ENCODE data around the gene TREM2.

Gene TREM2

DNA sequence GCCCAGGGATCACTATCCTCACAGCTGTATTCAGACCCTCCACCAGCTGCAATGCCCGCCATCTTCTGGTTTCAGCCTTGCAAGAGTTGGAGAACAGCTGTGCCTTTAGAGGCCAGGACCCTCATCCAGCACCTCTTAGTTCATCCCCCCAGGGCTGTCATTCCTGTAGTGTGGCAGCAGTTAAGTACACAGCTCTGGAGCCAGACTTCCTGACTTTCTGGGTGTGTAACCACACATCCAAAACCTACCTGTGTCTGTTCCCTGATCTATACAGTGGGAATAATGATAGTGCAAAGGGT, 452 bp upstream of the TREM2 start:
- ATAC-seq = no peak
- TF ChIP-seq ZC3H10 (CRISPR knock-in tag; IDR thresholded peaks at IDR 0.05) = no peak
- TF ChIP-seq CREB5 (CRISPR knock-in tag; IDR thresholded peaks at IDR 0.05; ENCODE audit: low read depth) = no peak
- TF ChIP-seq TCF4 (CRISPR knock-in tag; IDR thresholded peaks at IDR 0.05; ENCODE audit: borderline replicate concordance) = no peak
- no peak for TF ChIP-seq ISL1 (CRISPR knock-in tag; IDR thresholded peaks at IDR 0.05)
- no peak for TF ChIP-seq ZFP30 (CRISPR knock-in tag; IDR thresholded peaks at IDR 0.05)
- TF ChIP-seq CSDC2 (CRISPR knock-in tag; IDR thresholded peaks at IDR 0.05) = no peak
- TF ChIP-seq ESRRG (CRISPR knock-in tag; IDR thresholded peaks at IDR 0.05) = no peak
- TF ChIP-seq PPARA (CRISPR knock-in tag; IDR thresholded peaks at IDR 0.05; ENCODE audit: borderline replicate concordance) = no peak
- TF ChIP-seq POU6F1 (CRISPR knock-in tag; IDR thresholded peaks at IDR 0.05; ENCODE audit: borderline replicate concordance, low read depth) = no peak

- no peak for TF ChIP-seq RARB (CRISPR knock-in tag; IDR thresholded peaks at IDR 0.05)
- no peak for TF ChIP-seq ZNF8 (CRISPR knock-in tag; IDR thresholded peaks at IDR 0.05)
- no peak for TF ChIP-seq TOX (CRISPR knock-in tag; IDR thresholded peaks at IDR 0.05; ENCODE audit: borderline replicate concordance)
- no peak for TF ChIP-seq CSRNP3 (CRISPR knock-in tag; IDR thresholded peaks at IDR 0.05)
- no peak for TF ChIP-seq ARNTL (CRISPR knock-in tag; IDR thresholded peaks at IDR 0.05; ENCODE audit: borderline replicate concordance, low read depth)
- TF ChIP-seq ZNF565 (CRISPR knock-in tag; conservative IDR thresholded peaks at IDR 0.05; ENCODE audit: low read depth) = no peak
- TF ChIP-seq PATZ1 (CRISPR knock-in tag; IDR thresholded peaks at IDR 0.05; ENCODE audit: borderline replicate concordance) = no peak
- TF ChIP-seq POU6F1 (CRISPR knock-in tag; IDR thresholded peaks at IDR 0.05; ENCODE audit: borderline replicate concordance, low read depth) = no peak
- no peak for TF ChIP-seq GLIS3 (CRISPR knock-in tag; IDR thresholded peaks at IDR 0.05)
- no peak for TF ChIP-seq TSHZ2 (CRISPR knock-in tag; IDR thresholded peaks at IDR 0.05)
- no peak for TF ChIP-seq SNAI2 (CRISPR knock-in tag; IDR thresholded peaks at IDR 0.05)
- no peak for TF ChIP-seq ZC3H10 (CRISPR knock-in tag; IDR thresholded peaks at IDR 0.05)
- no peak for TF ChIP-seq ZFP30 (CRISPR knock-in tag; IDR thresholded peaks at IDR 0.05)
- TF ChIP-seq TCF4 (CRISPR knock-in tag; IDR thresholded peaks at IDR 0.05; ENCODE audit: borderline replicate concordance) = no peak
- no peak for TF ChIP-seq ISL1 (CRISPR knock-in tag; IDR thresholded peaks at IDR 0.05)
- no peak for TF ChIP-seq ZNF70 (CRISPR knock-in tag; IDR thresholded peaks at IDR 0.05)
- no peak for TF ChIP-seq OSR1 (CRISPR knock-in tag; IDR thresholded peaks at IDR 0.05)
- no peak for ATAC-seq
Measured at GRCh38 chr6:41161851-41162552, 914 bp downstream of the TREM2 start.

Data from SK-N-SH treated with all-trans-retinoic acid at 6 μM for 48 hours (cell line).